ENCODE data around the gene ABCB10. TPM values are rescaled to one million over a fixed set of nuclear protein-coding genes. Genes with fewer than 3 reads are reported as not detected.

Gene ABCB10
- total RNA-seq, 1 donor from 2014 or later: 16.4 TPM

GRCh38 chr1:229495782-229496181 is 62.7 kb downstream of the ABCB10 start:
- H3K79me2 ChIP-seq (ENCODE audit: insufficient read depth, low read length): no peaks in the 10 kb centered on the region
- peak overlapping the region; percentile 12 for H3K27ac Mint-ChIP-seq (ENCODE audit: unreplicated experiment)
- H3K27ac ChIP-seq (ENCODE audit: low read depth, low read length): no peak overlapping the region
- H3K4me1 ChIP-seq (ENCODE audit: insufficient read depth, low read length): no peaks in the 10 kb centered on the region
- no peaks in the 10 kb centered on the region for H3K27me3 ChIP-seq (ENCODE audit: insufficient read depth, low read length)
- H3K4me2 ChIP-seq (ENCODE audit: low read length): no peak overlapping the region
- no peak overlapping the region for H3K9ac ChIP-seq (ENCODE audit: low read length)
- H3K4me1 Mint-ChIP-seq (ENCODE audit: low read depth, unreplicated experiment): no peaks in the 10 kb centered on the region
- no peak overlapping the region for H3K4me3 Mint-ChIP-seq (ENCODE audit: unreplicated experiment)
- H2AFZ ChIP-seq (ENCODE audit: low read depth, low read length): no peak overlapping the region
- H3K36me3 ChIP-seq (ENCODE audit: insufficient read depth, low read length): peaks cover 32% of the 10 kb centered on the region
- H4K20me1 ChIP-seq (ENCODE audit: insufficient read depth, low read length): no peaks in the 10 kb centered on the region
- no peak for FAIRE-seq
- no peaks in the 10 kb centered on the region for H3K27me3 Mint-ChIP-seq (ENCODE audit: low read depth, unreplicated experiment)
- no peak for TF ChIP-seq EZH2 (IDR thresholded peaks at IDR 0.05; ENCODE audit: insufficient read depth, low read length)
- peaks cover 6% of the 10 kb centered on the region for H3K36me3 Mint-ChIP-seq (ENCODE audit: low read depth, unreplicated experiment)
- no peaks in the 10 kb centered on the region for H3K9me3 Mint-ChIP-seq (ENCODE audit: unreplicated experiment)
- H3K4me3 ChIP-seq (ENCODE audit: insufficient read depth, low read depth, low read length): no peak overlapping the region
- H3K9me3 ChIP-seq (ENCODE audit: insufficient read depth, low read depth, low read length): no peaks in the 10 kb centered on the region
- DNase-seq (ENCODE audit: low read depth): no peak

- H3K4me3 ChIP-seq (ENCODE audit: insufficient read depth, low read depth, low read length): no peak overlapping the region
- H3K4me3 Mint-ChIP-seq (ENCODE audit: unreplicated experiment): no peak overlapping the region
- no peaks in the 10 kb centered on the region for H3K27me3 Mint-ChIP-seq (ENCODE audit: low read depth, unreplicated experiment)
- no peak for TF ChIP-seq CTCF (IDR thresholded peaks at IDR 0.05; ENCODE audit: insufficient read depth, low read depth, low read length)
- TF ChIP-seq EZH2 (IDR thresholded peaks at IDR 0.05; ENCODE audit: insufficient read depth, low read length): no peak
- H3K4me2 ChIP-seq (ENCODE audit: low read length): no peak overlapping the region
- DNase-seq (ENCODE audit: low read depth): no peak
- H3K27me3 ChIP-seq (ENCODE audit: insufficient read depth, low read length): no peaks in the 10 kb centered on the region
- peaks cover 7% of the 10 kb centered on the region for H3K36me3 Mint-ChIP-seq (ENCODE audit: low read depth, unreplicated experiment)
- no peak overlapping the region for H2AFZ ChIP-seq (ENCODE audit: low read depth, low read length)
- H3K27ac Mint-ChIP-seq (ENCODE audit: unreplicated experiment): no peak overlapping the region
- no peak for FAIRE-seq
- no peaks in the 10 kb centered on the region for H3K4me1 ChIP-seq (ENCODE audit: insufficient read depth, low read length)
- H3K79me2 ChIP-seq (ENCODE audit: insufficient read depth, low read length): no peaks in the 10 kb centered on the region
- no peak overlapping the region for H3K9ac ChIP-seq (ENCODE audit: low read length)
- H4K20me1 ChIP-seq (ENCODE audit: insufficient read depth, low read length): no peaks in the 10 kb centered on the region
- no peaks in the 10 kb centered on the region for H3K9me3 Mint-ChIP-seq (ENCODE audit: unreplicated experiment)
- peaks cover 44% of the 10 kb centered on the region for H3K36me3 ChIP-seq (ENCODE audit: insufficient read depth, low read length)
- H3K9me3 ChIP-seq (ENCODE audit: insufficient read depth, low read depth, low read length): no peaks in the 10 kb centered on the region
- H3K27ac ChIP-seq (ENCODE audit: low read depth, low read length): no peak overlapping the region
- H3K4me1 Mint-ChIP-seq (ENCODE audit: low read depth, unreplicated experiment): no peaks in the 10 kb centered on the region
Measured at GRCh38 chr1:229487181-229487580, 71.3 kb downstream of the ABCB10 start.

DNA sequence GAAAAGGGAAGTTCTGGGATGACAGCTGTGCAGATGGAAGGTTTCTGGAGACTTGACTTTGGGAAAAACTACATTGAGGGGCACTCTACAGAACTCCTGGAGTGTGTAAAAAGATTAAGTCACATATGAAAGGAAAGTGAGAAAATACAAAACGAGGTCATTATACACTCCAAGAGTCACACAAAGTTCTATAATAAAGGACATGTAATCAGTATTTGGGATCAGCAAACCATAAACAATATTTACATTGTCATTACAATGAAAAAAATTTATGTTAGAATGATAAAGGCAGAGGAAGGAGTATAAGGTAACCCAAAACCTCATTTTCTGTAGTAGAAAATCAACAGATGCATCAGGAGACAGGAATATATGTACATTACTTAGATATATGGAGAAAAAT is 73.2 kb downstream of the ABCB10 start:
- Mint-ChIP-seq H3K9me3 (ENCODE audit: unreplicated experiment) (no peaks in the 10 kb centered on the region), H3K36me3 (ENCODE audit: low read depth, unreplicated experiment) (peaks cover 7% of the 10 kb centered on the region), H3K4me3 (ENCODE audit: unreplicated experiment) (no peak overlapping the region), H3K27ac (ENCODE audit: unreplicated experiment) (no peak overlapping the region), H3K4me1 (ENCODE audit: low read depth, unreplicated experiment) (no peaks in the 10 kb centered on the region), H3K27me3 (ENCODE audit: low read depth, unreplicated experiment) (no peaks in the 10 kb centered on the region)
- Histone ChIP-seq H3K36me3 (ENCODE audit: insufficient read depth, low read length) (peaks cover 47% of the 10 kb centered on the region), H3K27ac (ENCODE audit: low read depth, low read length) (no peak overlapping the region), H3K79me2 (ENCODE audit: insufficient read depth, low read length) (no peaks in the 10 kb centered on the region), H3K27me3 (ENCODE audit: insufficient read depth, low read length) (no peaks in the 10 kb centered on the region), H3K4me1 (ENCODE audit: insufficient read depth, low read length) (no peaks in the 10 kb centered on the region), H4K20me1 (ENCODE audit: insufficient read depth, low read length) (no peaks in the 10 kb centered on the region), H3K9me3 (ENCODE audit: insufficient read depth, low read depth, low read length) (no peaks in the 10 kb centered on the region), H2AFZ (ENCODE audit: low read depth, low read length) (no peak overlapping the region), H3K4me3 (ENCODE audit: insufficient read depth, low read depth, low read length) (no peak overlapping the region), H3K9ac (ENCODE audit: low read length) (no peak overlapping the region), H3K4me2 (ENCODE audit: low read length) (no peak overlapping the region)
- TF ChIP-seq CTCF (IDR thresholded peaks at IDR 0.05; ENCODE audit: insufficient read depth, low read depth, low read length) (no peak), EZH2 (IDR thresholded peaks at IDR 0.05; ENCODE audit: insufficient read depth, low read length) (no peak)
- no peak for FAIRE-seq
- DNase-seq (ENCODE audit: low read depth): no peak

All from astrocyte (in vitro differentiated cells and primary cell).